ENCODE results near the gene PDE4B.

DNA sequence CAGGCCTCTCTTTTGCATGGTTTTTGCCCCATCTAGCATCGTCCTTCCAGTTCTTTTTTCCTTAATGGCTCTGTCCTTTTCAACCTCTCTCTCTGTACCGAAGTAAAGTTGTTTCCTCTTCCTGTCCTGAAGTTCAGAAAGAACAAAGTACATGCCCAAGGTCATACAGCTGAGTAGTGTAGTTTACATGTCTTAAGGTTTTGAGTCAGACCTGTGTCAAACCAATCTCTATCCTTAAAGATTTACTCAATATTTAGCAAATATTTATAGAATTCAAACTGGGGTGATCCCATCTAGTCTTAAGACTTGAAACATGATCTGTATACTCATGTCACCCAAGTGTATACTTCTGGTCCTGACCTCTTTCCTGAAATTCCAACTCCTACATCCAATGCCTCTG lies 622.6 kb downstream of the PDE4B start:
- TF ChIP-seq POLR2A (IDR thresholded peaks at IDR 0.05), result no peak
- TF ChIP-seq, protein P1, sequence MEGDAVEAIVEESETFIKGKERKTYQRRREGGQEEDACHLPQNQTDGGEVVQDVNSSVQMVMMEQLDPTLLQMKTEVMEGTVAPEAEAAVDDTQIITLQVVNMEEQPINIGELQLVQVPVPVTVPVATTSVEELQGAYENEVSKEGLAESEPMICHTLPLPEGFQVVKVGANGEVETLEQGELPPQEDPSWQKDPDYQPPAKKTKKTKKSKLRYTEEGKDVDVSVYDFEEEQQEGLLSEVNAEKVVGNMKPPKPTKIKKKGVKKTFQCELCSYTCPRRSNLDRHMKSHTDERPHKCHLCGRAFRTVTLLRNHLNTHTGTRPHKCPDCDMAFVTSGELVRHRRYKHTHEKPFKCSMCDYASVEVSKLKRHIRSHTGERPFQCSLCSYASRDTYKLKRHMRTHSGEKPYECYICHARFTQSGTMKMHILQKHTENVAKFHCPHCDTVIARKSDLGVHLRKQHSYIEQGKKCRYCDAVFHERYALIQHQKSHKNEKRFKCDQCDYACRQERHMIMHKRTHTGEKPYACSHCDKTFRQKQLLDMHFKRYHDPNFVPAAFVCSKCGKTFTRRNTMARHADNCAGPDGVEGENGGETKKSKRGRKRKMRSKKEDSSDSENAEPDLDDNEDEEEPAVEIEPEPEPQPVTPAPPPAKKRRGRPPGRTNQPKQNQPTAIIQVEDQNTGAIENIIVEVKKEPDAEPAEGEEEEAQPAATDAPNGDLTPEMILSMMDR (IDR thresholded peaks at IDR 0.05), result no peak
